ENCODE results near the gene PDCD4.
A peak's percentile ranks its signal among the peaks of the same experiment; 100 is the strongest.

The PDCD4 gene

DNA sequence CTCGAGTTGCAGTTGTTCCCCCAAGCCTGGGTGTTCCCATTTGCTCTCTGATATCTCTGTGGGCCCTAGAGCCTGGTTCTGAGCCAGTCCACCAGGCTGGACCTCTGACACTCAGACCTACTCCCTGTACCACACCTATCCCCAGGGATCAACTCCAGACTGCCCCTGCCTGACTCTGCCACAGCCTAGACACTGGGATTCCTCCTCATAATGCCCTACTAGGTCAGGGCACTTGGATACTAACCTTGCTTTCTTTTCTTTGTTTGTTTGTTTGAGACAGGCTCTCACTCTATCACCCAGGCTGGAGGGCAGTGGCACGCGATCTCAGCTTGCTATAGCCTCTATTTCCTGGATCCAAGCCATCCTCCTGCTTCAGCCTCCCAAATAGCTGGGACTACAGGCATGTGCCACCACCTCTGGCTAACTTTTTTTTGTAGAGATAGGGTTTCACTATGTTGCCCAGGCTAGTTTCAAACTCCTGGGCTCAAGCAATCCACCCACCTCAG is 30.8 kb upstream of the PDCD4 start:
- DNase-seq (ENCODE audit: low read depth) = no peak
- H3K4me3 ChIP-seq (ENCODE audit: low read depth, low read length) = no peak overlapping the region

DNA sequence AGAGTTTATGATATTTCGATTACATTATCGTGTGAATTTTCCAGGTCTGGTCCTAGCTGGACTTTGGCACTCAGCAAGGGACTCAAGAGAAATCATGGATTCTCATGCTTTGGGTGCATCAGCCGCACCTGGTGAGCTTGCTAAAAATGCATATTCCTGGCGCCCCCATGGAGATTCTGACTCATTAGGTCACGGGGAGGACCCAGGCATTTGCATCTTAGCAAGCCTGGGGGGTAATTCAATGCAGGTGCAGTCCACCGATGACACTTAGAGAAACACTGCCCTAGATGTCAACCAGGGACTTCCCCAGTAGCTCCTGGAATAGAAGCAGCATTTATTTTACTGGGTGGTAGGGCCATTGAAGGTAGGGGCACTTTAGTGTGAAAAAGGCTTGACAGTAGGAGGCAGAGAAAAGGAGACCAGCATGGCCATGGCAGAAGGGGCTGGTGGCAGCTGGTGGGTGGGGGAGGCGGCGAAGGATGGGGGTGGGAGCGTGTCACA is 29.9 kb upstream of the PDCD4 start:
- H3K4me3 ChIP-seq (ENCODE audit: low read depth, low read length) = no peak overlapping the region
- no peak for DNase-seq (ENCODE audit: low read depth)

DNA sequence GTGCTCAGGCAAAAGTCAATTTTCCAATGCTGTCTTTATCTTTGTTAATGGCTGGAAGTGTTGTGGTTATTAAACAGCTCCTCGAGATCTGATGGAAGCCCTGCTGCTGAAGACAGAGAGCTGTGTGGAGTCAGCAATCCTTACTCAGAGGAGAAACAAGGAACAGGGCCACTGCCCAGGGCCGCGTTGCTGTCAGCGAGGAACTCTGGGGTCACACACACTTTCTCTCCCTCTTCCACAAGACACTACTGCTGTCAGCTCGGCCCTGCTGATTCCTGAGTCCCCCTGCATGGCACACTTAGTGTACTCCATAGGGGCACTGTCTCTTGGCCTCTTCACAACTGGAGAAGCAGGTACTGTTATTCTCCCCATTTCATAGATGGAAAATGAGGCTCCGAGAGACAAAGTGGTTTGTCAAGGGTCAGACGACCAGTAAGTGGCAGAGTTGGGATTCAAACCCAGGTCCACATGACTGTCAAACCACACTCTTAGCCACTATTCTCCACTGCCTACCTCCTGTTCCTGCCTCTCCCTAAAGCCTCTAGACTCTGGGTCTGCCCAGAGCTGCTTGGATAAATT is 29.3 kb upstream of the PDCD4 start:
- H3K4me3 ChIP-seq (ENCODE audit: low read depth, low read length) = no peak overlapping the region
- no peak for DNase-seq (ENCODE audit: low read depth)

DNA sequence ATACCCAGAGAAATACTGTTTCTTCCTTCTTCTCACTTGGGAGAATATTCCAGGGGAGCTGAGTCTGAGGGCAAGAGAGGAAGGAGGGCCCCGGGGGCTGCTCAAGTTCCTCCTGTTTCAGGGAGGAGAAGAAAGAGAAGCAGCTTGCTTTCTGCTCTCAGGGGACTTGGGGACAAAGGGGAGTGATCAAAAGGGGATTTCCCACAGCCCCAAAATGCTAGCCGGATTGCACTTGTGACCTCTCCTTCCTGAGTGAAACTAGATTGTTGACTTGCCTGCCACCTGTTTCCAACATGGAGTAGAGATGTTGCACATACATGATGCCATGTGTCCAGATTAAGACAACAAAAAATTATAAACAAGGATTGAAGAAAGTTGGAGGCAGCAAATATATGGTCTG is 28.7 kb upstream of the PDCD4 start:
- H3K4me3 ChIP-seq (ENCODE audit: low read depth, low read length) = no peak overlapping the region
- no peak for DNase-seq (ENCODE audit: low read depth)

DNA sequence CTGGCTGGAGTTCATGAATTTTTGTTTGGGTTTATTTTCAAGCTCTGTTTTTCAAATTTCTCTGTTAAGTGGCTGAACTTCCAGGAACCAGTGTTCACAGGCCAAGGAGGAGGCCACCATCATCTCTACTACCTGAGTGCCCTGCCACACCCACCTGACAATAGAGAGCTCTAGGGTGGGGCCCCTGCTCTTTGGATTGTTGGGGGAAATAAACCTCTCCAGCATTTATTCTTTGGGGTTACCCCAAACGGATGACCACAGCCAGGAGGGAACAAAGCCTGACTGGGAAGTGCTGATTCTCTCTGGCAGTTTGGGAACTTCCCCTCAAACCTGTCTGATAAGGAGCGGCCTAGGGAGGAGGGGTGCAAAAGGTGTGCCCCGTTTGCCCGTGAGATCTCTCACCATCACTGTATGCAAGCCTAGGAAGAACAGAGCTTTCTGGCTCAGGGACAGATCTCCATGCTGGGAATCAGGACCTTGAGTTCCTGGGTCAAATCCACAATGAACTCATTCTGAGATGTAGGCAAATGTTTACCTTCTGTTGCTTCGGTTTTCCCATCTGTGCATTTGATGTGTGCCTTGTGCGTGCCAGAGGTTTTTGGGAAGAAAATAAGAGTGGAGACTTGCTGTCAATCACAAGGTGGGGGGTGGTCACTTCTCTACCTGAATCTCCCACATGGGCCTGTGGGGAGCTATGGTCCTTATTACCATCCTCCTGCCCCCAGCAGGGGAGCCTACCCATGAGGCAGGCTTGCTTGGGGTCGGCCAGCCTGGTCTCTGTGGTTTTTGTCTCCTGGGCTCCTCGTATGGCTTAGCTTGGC is 27.7 kb upstream of the PDCD4 start:
- DNase-seq (ENCODE audit: low read depth) = no peak
- H3K4me3 ChIP-seq (ENCODE audit: low read depth, low read length) = no peak overlapping the region

DNA sequence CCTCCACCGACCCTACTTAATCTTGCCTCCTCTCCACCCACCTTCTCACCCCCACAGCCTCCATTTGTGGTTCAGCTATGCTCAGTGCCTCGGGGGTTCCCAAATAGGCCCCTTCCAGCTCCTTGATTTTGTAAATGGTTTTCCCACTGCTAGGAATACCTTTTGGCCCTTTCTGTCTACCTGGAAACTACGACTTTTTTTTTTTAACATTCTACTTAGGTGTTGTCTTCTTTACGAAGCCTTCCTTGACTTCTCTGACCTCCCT is 27.2 kb upstream of the PDCD4 start:
- no peak for DNase-seq (ENCODE audit: low read depth)
- no peak overlapping the region for H3K4me3 ChIP-seq (ENCODE audit: low read depth, low read length)

DNA sequence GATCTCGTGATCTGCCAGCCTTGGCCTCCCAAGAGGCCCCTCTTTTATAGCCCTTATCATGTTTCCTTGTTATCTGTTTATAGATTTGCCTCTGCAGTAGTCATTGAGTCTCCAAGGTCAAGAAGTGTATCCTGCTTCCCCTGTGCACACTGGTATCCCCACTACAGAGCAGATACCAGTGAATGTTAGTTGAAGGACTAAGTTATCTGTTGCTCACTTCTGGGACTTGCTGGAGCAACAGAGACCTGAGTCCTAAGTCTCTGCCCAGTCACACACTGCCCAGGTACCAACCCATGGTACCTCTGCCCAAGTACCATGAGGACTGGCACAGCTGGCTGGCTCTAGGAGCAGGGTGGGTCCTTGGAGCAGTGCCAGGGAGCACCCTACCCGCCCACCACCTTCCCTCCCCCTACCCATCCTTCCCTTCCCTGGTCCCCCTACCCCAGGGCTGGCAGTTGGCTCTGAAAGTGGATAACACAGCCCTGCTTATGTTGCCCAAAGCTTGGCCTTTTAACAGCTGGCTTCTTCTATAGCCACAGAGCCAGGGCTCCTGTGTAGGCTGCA is 26.5 kb upstream of the PDCD4 start:
- no peak overlapping the region for H3K4me3 ChIP-seq (ENCODE audit: low read depth, low read length)
- no peak for DNase-seq (ENCODE audit: low read depth)

DNA sequence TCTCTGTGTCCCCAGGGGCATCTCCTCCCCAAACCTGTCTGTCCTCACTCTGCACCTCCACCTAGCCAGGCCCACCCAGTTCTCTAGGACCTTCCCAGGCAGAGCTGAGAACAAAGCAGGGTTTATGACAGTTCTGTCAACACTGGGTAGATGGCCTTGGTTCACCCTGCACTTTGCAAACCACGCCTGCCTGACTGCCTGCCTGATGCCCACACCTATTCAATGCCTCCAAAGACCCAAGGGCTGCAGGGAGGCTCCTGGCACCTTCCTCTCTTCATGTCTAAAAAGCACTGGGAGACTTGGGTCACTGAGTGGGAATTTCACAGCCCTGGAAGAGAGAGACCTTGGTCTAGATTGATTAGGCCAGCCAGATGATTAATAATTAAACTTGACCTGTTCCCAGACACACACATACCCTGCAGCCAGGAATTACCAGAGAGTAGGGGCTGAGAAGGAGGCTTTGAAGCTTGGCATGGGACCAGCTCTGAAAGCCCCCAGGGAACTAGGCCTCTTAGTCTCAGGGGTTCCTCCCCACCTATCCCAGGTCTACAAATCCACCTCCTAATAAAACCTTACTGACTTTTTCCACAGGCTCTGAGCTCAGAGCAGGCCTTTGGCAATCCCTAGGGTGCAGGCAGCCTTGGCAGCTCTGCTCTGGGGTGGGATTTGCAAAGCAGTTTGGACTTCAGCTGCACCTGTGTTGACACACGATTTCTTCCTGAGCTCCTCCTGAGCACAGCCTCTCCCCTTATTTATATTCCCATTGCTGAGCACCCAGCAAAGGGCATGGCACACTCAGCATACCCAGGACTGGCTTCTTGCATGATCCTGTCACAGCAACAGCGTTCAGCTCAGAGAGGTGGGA is 25.7 kb upstream of the PDCD4 start:
- no peak for DNase-seq (ENCODE audit: low read depth)
- no peak overlapping the region for H3K4me3 ChIP-seq (ENCODE audit: low read depth, low read length)

DNA sequence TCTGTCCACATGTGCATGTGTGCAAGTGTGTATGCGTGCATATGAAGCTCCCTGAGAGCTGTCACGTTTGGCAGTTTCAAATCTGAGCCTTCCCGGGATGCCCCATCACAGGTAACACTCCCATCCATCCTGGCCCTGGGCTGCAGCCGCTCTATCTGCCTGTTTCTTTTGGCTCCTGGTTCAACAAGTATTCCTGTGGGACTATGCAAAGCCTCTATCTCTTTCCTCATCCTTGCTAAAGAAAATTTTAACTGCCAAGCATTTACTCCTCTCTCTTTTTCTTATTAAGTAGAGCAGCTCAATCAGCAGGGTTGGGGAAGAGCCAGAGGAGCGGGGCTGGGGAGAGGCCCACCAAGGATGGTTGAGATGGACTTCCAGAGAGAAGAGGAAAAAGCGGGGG is 24.4 kb upstream of the PDCD4 start:
- H3K4me3 ChIP-seq (ENCODE audit: low read depth, low read length) = no peak overlapping the region
- DNase-seq (ENCODE audit: low read depth) = no peak

DNA sequence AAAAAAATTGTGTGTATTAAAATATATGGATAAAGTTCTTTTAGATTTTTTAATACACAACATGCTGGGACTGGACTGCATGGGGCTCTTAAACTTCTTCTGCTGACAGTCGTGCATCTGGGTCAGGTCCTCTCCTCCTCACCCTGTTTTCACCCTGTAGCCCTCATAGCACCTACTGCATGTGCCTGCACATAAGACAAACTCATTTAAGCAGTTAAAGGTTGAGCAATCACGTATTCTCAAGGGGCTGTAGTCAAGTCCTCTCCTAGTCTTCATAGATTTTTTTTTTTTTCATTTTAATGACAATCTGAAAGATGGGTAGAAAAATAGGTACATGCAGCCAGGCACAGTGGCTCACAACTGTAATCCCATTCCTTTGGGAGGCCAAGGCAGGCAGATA is 23.6 kb upstream of the PDCD4 start:
- no peak for DNase-seq (ENCODE audit: low read depth)

DNA sequence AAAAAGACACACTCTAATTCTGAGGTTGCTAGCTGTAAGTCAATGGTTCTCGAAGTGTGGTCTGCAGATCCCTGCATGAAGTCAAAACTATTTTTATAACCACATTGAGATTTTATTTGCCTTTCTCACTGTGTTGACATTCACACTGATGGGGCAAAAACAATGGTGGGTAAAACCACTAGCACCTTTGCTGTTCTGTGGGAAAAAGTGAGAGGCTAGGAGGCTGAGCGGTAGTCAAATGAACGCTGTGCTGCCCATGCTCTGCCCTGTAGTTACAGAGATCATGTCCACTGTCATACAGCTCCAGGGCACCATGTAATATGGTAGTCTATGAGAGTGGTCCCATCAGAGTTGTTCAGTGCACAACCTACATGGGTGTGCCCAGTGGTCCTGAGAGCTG is 21.6 kb upstream of the PDCD4 start:
- DNase-seq (ENCODE audit: low read depth) = no peak

More for the DNA sequence above, 23.6 kb upstream of the PDCD4 start:
- no peak overlapping the region for H3K4me3 ChIP-seq (ENCODE audit: low read depth, low read length)

DNA sequence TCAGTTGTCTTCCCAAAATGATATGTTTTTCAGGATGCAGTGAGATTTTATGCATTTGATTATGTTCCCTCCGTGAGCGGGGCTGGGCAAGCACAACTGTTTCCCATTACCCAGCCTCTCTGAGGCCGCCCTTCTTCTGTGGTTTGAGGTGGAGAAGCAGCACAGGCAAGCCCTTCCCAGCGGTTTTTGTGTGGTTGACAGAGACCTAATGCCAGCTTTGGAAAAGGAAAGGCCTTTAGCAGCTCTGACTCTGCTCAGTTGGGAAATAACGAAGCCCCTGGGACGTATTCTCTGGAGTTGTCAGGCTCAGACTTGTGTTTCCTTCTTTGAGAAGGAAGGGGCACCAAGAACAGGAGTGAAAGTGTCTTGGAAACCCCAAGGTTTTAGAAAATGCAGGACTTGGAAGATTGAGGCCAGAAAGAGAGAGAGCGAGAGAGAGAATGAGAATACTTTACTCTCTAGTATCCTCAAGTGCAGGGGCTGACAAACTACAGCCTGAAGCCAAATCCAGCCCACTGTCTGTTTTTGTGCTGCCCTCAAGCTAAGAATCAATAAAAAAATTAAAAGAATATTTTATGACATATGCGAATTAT is 20.6 kb upstream of the PDCD4 start:
- DNase-seq (ENCODE audit: low read depth) = peak; percentile 53
- H3K4me3 ChIP-seq (ENCODE audit: low read depth, low read length) = no peak overlapping the region

More for the DNA sequence above, 21.6 kb upstream of the PDCD4 start:
- H3K4me3 ChIP-seq (ENCODE audit: low read depth, low read length) = no peak overlapping the region

DNA sequence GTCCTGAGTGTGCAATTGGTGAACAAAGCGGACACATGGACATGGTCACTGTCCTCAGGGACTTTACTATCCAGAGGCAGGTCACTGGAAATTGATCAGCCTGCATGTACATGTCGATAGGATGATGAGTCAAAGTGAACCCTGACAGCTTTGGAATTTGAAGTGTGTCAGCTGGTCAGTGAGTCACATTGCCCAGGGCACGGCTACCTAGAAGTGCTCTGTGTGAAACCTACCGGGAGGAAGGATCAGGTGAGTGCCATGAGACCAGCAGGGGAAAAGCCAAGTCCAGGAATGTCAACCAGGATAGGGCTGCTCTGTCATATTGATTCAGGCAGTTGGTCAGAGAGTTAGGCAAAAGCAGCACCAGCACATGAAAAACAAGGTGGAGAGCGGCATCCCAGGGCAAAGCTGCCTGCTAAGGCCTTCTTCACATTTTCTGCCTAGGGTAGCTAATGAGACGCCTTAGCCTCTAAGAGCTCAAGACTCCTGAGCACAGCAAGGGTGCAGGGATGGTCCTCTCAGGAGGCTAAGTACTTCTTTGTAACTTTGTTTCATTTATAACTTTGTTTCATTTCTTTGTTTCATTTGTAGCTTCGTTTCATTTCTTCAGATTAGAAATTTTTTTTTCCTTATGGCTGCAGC is 19.4 kb upstream of the PDCD4 start:
- DNase-seq (ENCODE audit: low read depth) = no peak
- no peak overlapping the region for H3K4me3 ChIP-seq (ENCODE audit: low read depth, low read length)

DNA sequence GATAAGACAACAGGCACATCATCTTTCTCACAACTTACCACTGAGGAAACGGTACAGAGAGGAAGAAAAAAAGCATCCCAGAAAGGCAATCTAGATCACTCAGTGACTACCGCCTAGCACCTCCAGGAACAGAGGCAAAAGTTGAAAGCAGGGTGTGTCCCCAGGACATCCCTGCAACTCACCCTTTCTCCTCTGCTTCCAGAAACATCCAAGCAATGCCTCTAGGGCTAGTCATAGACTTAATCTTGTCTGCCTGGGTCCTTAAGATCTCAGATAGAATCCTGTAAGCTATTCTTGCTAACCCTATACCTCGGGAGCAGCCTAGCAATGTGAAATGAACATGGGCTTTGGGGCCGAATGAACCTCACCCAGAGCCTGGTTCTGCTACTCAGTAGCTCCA is 18.8 kb upstream of the PDCD4 start:
- H3K4me3 ChIP-seq (ENCODE audit: low read depth, low read length) = no peak overlapping the region
- no peak for DNase-seq (ENCODE audit: low read depth)

DNA sequence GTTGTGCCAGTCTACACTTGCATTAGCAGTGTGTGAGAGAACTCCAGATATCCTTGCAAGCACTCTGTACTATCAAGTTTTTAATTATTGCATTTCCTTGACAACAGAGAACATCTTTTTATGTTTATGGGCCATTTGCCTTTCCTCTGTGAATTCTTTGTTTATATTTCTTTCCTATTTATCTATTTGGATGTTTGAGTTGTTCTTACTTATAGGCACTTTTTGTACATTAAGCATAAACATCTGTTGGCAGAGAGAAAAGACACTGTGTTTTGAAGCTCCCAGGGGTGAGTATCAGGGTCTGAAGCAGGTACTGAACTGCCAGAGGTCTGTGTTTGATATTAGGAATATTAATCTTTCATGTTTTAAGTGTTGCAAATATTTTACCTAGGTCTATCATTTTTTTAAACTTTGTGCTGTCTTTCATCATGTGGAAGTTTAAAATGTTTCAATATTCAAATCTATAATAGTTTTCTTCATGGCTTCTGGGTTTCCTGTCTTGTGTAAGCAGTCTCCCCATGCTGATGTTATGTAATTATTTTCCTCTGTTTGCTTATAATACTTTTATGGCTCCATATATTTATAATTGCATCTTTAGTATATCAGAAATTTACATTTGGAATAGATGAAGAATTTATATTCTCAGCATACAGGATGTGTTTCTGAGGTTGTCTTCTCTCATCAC is 17.7 kb upstream of the PDCD4 start:
- no peak for DNase-seq (ENCODE audit: low read depth)
- no peak overlapping the region for H3K4me3 ChIP-seq (ENCODE audit: low read depth, low read length)

DNA sequence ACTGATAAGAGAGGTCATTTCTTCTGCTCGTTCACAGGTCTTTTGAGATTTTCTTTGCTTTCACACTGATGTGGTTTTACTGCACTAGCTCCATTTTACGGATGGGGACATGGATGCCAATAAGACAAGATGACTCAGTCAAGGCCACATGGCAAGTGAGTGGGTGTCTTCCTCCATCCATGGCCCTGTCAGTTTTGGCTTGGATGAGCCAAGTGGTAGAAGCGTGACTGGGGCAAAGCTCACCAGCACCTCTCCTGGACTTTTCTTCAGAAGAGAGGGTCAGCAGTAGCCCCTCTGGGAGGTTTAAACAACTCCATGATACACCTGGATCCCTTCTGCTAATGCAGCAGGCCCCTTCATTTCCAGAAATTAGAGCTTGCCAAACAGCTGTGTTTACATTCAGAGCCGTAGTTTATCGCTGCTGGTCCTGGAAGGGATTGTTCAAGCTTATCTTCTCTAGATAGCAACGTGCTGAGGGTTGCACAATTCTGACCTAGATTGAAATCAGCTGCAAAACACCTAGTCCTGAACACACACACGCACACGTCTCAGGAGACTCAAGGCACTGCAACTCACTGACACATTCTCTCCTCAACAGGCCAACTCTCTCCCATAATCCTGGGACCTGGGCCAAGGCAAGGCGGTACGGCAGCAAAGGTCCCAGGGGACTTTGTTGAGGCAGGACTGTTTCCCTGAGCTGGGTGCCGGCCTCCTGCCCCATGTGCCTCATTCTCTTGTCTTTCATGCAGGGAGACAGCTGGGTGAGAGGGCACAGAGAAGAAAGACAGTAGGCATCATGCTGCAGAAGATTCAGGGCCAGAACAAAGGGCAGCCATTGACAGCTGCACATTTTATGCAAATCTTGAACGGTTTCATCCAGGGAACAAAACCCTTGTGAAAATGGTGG is 14.2 kb upstream of the PDCD4 start:
- H3K4me3 ChIP-seq (ENCODE audit: low read depth, low read length) = no peak overlapping the region
- no peak for DNase-seq (ENCODE audit: low read depth)

DNA sequence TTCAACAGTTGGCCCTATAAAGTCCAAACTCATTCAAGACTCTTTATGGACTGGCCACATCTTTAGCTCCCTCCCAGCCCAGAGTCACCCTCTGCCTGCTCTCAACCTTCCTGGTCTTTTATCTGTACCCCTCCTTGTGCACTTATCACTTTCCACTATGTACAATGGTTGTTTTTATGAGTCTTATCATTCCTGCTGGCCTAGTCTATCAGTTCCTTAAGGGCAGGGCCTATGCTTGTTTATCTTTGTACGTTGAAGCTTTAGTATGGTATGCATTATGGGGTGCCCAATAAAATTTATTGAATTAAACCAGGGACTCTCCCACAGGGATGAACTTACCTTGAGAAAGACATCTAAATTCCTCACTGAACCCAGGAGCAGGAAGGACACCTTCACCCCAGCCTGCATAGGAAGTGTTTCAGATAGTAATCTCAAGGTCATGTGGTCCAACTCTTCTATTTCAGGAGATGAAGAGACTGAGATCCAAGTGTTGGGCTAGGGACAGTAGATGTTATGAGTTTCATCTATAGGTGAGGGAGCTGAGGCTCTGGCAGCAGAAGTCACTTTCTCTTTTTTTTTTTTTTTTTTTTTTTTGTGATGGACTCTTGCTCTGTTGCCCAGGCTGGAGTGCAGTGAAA is 13.3 kb upstream of the PDCD4 start:
- DNase-seq (ENCODE audit: low read depth) = no peak
- no peak overlapping the region for H3K4me3 ChIP-seq (ENCODE audit: low read depth, low read length)
